ENCODE results near the gene ABCA8. TPM values are rescaled to one million over a fixed set of nuclear protein-coding genes. Genes with fewer than 3 reads are reported as not detected.
"Not testable (repeated sequence)": the region's sequence is repeated elsewhere in the genome, so short reads cannot be mapped to it uniquely, and the experiment has no call there.

ABCA8 gene, protein sequence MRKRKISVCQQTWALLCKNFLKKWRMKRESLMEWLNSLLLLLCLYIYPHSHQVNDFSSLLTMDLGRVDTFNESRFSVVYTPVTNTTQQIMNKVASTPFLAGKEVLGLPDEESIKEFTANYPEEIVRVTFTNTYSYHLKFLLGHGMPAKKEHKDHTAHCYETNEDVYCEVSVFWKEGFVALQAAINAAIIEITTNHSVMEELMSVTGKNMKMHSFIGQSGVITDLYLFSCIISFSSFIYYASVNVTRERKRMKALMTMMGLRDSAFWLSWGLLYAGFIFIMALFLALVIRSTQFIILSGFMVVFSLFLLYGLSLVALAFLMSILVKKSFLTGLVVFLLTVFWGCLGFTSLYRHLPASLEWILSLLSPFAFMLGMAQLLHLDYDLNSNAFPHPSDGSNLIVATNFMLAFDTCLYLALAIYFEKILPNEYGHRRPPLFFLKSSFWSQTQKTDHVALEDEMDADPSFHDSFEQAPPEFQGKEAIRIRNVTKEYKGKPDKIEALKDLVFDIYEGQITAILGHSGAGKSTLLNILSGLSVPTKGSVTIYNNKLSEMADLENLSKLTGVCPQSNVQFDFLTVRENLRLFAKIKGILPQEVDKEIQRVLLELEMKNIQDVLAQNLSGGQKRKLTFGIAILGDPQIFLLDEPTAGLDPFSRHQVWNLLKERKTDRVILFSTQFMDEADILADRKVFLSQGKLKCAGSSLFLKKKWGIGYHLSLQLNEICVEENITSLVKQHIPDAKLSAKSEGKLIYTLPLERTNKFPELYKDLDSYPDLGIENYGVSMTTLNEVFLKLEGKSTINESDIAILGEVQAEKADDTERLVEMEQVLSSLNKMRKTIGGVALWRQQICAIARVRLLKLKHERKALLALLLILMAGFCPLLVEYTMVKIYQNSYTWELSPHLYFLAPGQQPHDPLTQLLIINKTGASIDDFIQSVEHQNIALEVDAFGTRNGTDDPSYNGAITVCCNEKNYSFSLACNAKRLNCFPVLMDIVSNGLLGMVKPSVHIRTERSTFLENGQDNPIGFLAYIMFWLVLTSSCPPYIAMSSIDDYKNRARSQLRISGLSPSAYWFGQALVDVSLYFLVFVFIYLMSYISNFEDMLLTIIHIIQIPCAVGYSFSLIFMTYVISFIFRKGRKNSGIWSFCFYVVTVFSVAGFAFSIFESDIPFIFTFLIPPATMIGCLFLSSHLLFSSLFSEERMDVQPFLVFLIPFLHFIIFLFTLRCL (N-terminal part only)
- not detected for total RNA-seq
- not detected for polyA plus RNA-seq
- not detected for total RNA-seq

DNA sequence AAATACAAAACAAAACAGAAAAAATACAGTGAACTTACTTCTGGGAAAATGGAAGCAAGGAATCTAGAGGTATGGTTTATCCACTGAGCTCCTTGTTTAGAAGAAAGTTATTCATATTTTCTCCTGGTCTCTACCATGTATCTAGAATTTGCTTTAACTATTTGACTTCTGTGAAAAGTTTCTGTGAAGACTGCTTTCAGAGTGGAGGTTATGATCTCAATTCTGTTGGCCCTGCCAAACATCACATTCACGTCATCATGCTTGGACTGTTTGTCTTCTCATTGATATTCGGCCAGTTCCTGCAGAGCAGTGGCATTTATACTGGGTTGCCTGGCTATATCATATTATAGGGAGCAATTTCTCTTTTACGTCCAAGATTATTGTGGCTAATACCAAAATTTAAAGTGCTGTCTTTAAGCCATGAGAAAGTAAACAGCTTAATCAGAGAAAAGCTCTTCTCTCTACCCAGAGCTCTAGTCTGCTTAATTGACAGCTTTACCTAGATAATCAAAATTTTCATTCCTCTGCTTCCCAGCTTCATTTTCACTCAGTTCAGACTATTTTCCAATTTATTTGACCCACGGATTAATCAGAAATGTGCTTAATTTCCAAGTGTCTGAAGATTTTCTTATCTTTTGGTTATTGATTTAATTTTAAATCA, at the start of gene ABCA8:
Gene ABCA8 (minus strand): TSS at position 212 of the 661 bp plus-strand sequence. CDS start 13,358 bp downstream, outside the sequence.
- H3K27me3 Mint-ChIP-seq = peaks cover 0 to 19% (median 5%) of the 10 kb centered on the region in 5 donors
- no peaks in the 10 kb centered on the region for H3K4me1 Mint-ChIP-seq
- no peak within 1 kb of the TSS for H3K27ac Mint-ChIP-seq
- Histone ChIP-seq H3K36me3 (ENCODE audit: control insufficient read depth in 2 of 3, insufficient read depth in 3 of 3, low read length in 3 of 3) (no peaks in the 10 kb centered on the region), H3K27me3 (ENCODE audit: control insufficient read depth in 2 of 2, insufficient read depth in 2 of 2, low read length in 2 of 2) (no peaks in the 10 kb centered on the region), H3K9me3 (ENCODE audit: control insufficient read depth in 2 of 3, low read length in 3 of 3) (no peaks in the 10 kb centered on the region), H3K27ac (ENCODE audit: low read depth, low read length) (no peak within 1 kb of the TSS), H3K4me3 (ENCODE audit: low read length) (no peak within 1 kb of the TSS), H3K4me1 (ENCODE audit: control insufficient read depth in 2 of 2, insufficient read depth in 2 of 2, low read length in 2 of 2) (no peaks in the 10 kb centered on the region)
- no peak within 1 kb of the TSS for H3K4me3 Mint-ChIP-seq
- ChIA-PET POLR2A (no interaction called here), CTCF (no interaction called here)
- H3K9me3 Mint-ChIP-seq = peaks cover 0 to 5% (median 0%) of the 10 kb centered on the region in 11 donors
- no peaks in the 10 kb centered on the region for H3K36me3 Mint-ChIP-seq
- DNase-seq (no peak), ATAC-seq (no peak)
- intact Hi-C loops (cut with micrococcal nuclease) = no loop called here

DNA sequence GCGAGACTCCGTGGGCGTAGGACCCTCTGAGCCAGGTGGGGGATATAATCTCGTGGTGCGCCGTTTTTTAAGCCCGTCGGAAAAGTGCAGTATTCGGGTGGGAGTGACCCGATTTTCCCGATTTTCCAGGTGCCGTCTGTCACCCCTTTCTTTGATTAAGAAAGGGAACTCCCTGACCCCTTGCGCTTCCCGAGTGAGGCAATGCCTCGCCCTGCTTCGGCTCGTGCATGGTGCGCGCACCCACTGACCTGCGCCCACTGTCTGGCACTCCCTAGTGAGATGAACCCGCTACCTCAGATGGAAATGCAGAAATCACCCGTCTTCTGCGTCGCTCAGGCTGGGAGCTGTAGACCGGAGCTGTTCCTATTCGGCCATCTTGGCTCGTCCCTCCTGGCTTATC, 49.6 kb upstream of the ABCA8 start:
- POLR2A ChIA-PET; H3K27ac Mint-ChIP-seq; H3K4me1 ChIP-seq (ENCODE audit: control insufficient read depth in 2 of 2, insufficient read depth in 2 of 2, low read length in 2 of 2); H3K4me3 Mint-ChIP-seq; H3K4me1 Mint-ChIP-seq; H3K36me3 Mint-ChIP-seq; H3K9me3 ChIP-seq (ENCODE audit: control insufficient read depth in 2 of 3, low read length in 3 of 3); H3K36me3 ChIP-seq (ENCODE audit: control insufficient read depth in 2 of 3, insufficient read depth in 3 of 3, low read length in 3 of 3); H3K27me3 ChIP-seq (ENCODE audit: control insufficient read depth in 2 of 2, insufficient read depth in 2 of 2, low read length in 2 of 2); H3K4me3 ChIP-seq (ENCODE audit: low read length); H3K27ac ChIP-seq (ENCODE audit: low read depth, low read length); CTCF ChIA-PET; ATAC-seq; DNase-seq; intact Hi-C loops (cut with micrococcal nuclease): not testable (repeated sequence)
- Mint-ChIP-seq H3K27me3 (peaks cover 0 to 32% (median 6%) of the 10 kb centered on the region in 5 donors), H3K9me3 (peaks cover 0 to 13% (median 3%) of the 10 kb centered on the region in 11 donors)

DNA sequence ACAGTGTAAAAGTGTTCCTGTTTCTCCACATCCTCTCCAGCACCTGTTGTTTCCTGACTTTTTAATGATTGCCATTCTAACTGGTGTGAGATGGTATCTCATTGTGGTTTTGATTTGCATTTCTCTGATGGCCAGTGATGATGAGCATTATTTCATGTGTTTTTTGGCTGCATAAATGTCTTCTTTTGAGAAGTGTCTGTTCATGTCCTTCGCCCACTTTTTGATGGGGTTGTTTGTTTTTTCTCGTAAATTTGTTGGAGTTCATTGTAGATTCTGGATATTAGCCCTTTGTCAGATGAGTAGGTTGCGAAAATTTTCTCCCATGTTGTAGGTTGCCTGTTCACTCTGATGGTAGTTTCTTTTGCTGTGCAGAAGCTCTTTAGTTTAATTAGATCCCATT, 44.6 kb upstream of the ABCA8 start:
- H3K9me3 ChIP-seq (ENCODE audit: control insufficient read depth in 2 of 3, low read length in 3 of 3); POLR2A ChIA-PET; H3K4me3 ChIP-seq (ENCODE audit: low read length); H3K27ac Mint-ChIP-seq; H3K4me1 ChIP-seq (ENCODE audit: control insufficient read depth in 2 of 2, insufficient read depth in 2 of 2, low read length in 2 of 2); CTCF ChIA-PET; H3K27ac ChIP-seq (ENCODE audit: low read depth, low read length); H3K4me3 Mint-ChIP-seq; ATAC-seq; DNase-seq; H3K27me3 ChIP-seq (ENCODE audit: control insufficient read depth in 2 of 2, insufficient read depth in 2 of 2, low read length in 2 of 2); H3K27me3 Mint-ChIP-seq; H3K9me3 Mint-ChIP-seq; intact Hi-C loops (cut with micrococcal nuclease); H3K36me3 ChIP-seq (ENCODE audit: control insufficient read depth in 2 of 3, insufficient read depth in 3 of 3, low read length in 3 of 3); H3K4me1 Mint-ChIP-seq; H3K36me3 Mint-ChIP-seq: not testable (repeated sequence)

DNA sequence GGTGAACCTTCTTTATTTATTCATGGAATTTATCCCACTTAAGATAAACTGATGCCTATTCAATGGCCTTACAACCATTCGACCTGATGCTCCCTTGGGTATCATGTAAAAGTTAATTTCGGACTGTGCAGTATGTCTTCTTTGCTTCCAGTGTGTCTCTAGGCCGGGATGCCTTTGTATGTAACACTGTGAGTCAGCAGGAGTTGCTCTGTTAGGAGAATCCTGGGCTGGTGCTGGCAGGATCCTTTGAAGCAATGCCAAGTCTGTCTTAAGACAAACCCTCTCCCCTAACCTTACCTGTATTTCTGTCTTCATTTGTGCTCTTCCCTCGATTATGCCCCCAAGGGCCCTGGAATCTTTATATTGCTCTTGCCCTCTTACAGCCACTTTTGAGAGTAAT, 37.9 kb upstream of the ABCA8 start:
- DNase-seq (no peak), ATAC-seq (no peak)
- ChIA-PET CTCF (no interaction called here), POLR2A (no interaction called here)
- H3K4me1 ChIP-seq (ENCODE audit: control insufficient read depth in 2 of 2, insufficient read depth in 2 of 2, low read length in 2 of 2) = no peaks in the 10 kb centered on the region
- H3K36me3 Mint-ChIP-seq = no peaks in the 10 kb centered on the region
- H3K9me3 ChIP-seq (ENCODE audit: control insufficient read depth in 2 of 3, low read length in 3 of 3) = no peaks in the 10 kb centered on the region
- no peaks in the 10 kb centered on the region for H3K27me3 Mint-ChIP-seq
- no peak overlapping the region for H3K4me3 Mint-ChIP-seq
- H3K4me3 ChIP-seq (ENCODE audit: low read length) = no peak overlapping the region
- H3K36me3 ChIP-seq (ENCODE audit: control insufficient read depth in 2 of 3, insufficient read depth in 3 of 3, low read length in 3 of 3) = no peaks in the 10 kb centered on the region
- no peak overlapping the region for H3K27ac Mint-ChIP-seq
- no peaks in the 10 kb centered on the region for H3K27me3 ChIP-seq (ENCODE audit: control insufficient read depth in 2 of 2, insufficient read depth in 2 of 2, low read length in 2 of 2)
- intact Hi-C loops (cut with micrococcal nuclease) = no loop called here
- H3K27ac ChIP-seq (ENCODE audit: low read depth, low read length) = no peak overlapping the region
- H3K4me1 Mint-ChIP-seq = no peaks in the 10 kb centered on the region
- H3K9me3 Mint-ChIP-seq = peaks cover 0 to 8% (median 0%) of the 10 kb centered on the region in 11 donors

DNA sequence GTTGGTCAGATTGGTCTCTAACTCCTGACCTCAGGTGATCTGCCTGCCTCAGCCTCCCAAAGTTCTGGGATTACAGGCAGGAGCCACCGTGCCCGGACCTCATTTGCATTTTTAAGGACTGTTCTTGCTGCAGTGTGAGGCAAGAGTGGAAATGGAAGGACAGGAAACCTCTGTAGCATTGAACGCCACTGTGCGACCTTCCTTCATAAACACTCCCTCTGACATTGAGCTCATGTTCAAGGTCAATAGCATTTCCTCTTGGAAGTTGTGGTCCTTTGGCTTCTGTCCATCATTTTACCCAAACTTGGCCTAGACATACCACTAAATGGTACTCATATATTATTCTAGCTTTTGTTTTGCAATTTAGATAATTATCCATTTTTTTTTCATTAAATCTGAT, 32.8 kb upstream of the ABCA8 start:
- DNase-seq (no peak), ATAC-seq (no peak)
- H3K27ac ChIP-seq (ENCODE audit: low read depth, low read length) = no peak overlapping the region
- H3K27me3 ChIP-seq (ENCODE audit: control insufficient read depth in 2 of 2, insufficient read depth in 2 of 2, low read length in 2 of 2) = no peaks in the 10 kb centered on the region
- no peaks in the 10 kb centered on the region for H3K4me1 ChIP-seq (ENCODE audit: control insufficient read depth in 2 of 2, insufficient read depth in 2 of 2, low read length in 2 of 2)
- ChIA-PET POLR2A (no interaction called here), CTCF (no interaction called here)
- no peak overlapping the region for H3K4me3 ChIP-seq (ENCODE audit: low read length)
- no peaks in the 10 kb centered on the region for H3K4me1 Mint-ChIP-seq
- H3K9me3 ChIP-seq (ENCODE audit: control insufficient read depth in 2 of 3, low read length in 3 of 3) = no peaks in the 10 kb centered on the region
- H3K27ac Mint-ChIP-seq = no peak overlapping the region
- no peaks in the 10 kb centered on the region for H3K36me3 Mint-ChIP-seq
- intact Hi-C loops (cut with micrococcal nuclease) = no loop called here
- H3K27me3 Mint-ChIP-seq = peaks cover 0 to 8% (median 0%) of the 10 kb centered on the region in 5 donors
- peaks cover 0 to 7% (median 0%) of the 10 kb centered on the region in 11 donors for H3K9me3 Mint-ChIP-seq
- H3K4me3 Mint-ChIP-seq = no peak overlapping the region
- H3K36me3 ChIP-seq (ENCODE audit: control insufficient read depth in 2 of 3, insufficient read depth in 3 of 3, low read length in 3 of 3) = no peaks in the 10 kb centered on the region

DNA sequence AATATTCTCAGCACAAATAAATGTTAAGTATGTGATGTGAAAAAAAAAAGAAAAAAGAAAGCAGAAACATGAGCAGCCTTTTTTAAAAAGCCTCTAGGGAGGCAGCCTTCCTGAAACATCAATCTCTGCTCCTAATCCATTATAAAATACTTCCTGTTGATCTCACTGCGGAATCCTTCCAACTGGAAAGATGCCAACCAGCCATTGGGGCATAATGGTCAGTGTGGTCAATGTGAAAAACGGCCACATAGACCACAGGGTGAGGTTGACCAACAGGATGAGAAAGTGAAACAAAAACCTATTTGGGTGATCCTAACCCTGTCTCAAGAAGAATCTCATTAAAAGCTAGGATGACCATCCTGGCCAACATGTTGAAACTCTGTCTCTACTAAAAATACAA, 26.1 kb upstream of the ABCA8 start:
- intact Hi-C loops (cut with micrococcal nuclease) = no loop called here
- POLR2A ChIA-PET = no interaction called here

More for the DNA sequence above, 26.1 kb upstream of the ABCA8 start:
- Histone ChIP-seq H3K36me3 (ENCODE audit: control insufficient read depth in 2 of 3, insufficient read depth in 3 of 3, low read length in 3 of 3) (no peaks in the 10 kb centered on the region), H3K27ac (ENCODE audit: low read depth, low read length) (no peak overlapping the region), H3K9me3 (ENCODE audit: control insufficient read depth in 2 of 3, low read length in 3 of 3) (no peaks in the 10 kb centered on the region), H3K4me3 (ENCODE audit: low read length) (no peak overlapping the region), H3K4me1 (ENCODE audit: control insufficient read depth in 2 of 2, insufficient read depth in 2 of 2, low read length in 2 of 2) (no peaks in the 10 kb centered on the region), H3K27me3 (ENCODE audit: control insufficient read depth in 2 of 2, insufficient read depth in 2 of 2, low read length in 2 of 2) (no peaks in the 10 kb centered on the region)
- Mint-ChIP-seq H3K4me1 (peaks cover 0 to 4% (median 0%) of the 10 kb centered on the region in 7 donors), H3K27me3 (peaks cover 0 to 20% (median 7%) of the 10 kb centered on the region in 5 donors), H3K9me3 (peaks cover 0 to 10% (median 0%) of the 10 kb centered on the region in 11 donors), H3K4me3 (no peak overlapping the region), H3K36me3 (peaks cover 0 to 3% (median 0%) of the 10 kb centered on the region in 5 donors), H3K27ac (no peak overlapping the region)
- ATAC-seq = no peak
- DNase-seq = no peak
- CTCF ChIA-PET = no interaction called here
